Right ventricle myocardium inferior (tissue), 1 donor: ENCODE results near the gene HOXC4. TPM values are rescaled to one million over a fixed set of nuclear protein-coding genes. Genes with fewer than 3 reads are reported as not detected.
"Not testable (repeated sequence)": the region's sequence is repeated elsewhere in the genome, so short reads cannot be mapped to it uniquely, and the experiment has no call there.

ENCODE experiments used
- ATAC-seq: fragments of 200-7000 bp; cut with Tn5 transposase; one replicate; pipeline ENCODE4 v1.9.1; 2020; ENCODE audit warnings: mild to moderate bottlenecking, moderate library complexity
- DNase-seq: peaks from one replicate; pipeline ENCODE4 v3.0.0; 2021; ENCODE audit errors: missing footprints
- intact Hi-C: fragments of 100-400 bp; cut with DNase I; formaldehyde crosslinking; loops from one replicate; pipeline ENCODE4 v1.11.0; 2022
- total RNA-seq: library from RNA; stranded (reverse); fragmentation: NEBNext Ultra II Directional; extraction: Animal tissue kit (Norgen Biotek cat#: 25700); gene quantifications from one replicate; pipeline ENCODE4 v1.2.1, GENCODE V29; 2021
- donor health status: DM: no; HTN: yes; CAD: no; lungs with severe emphysema.

Gene HOXC4
- total RNA-seq, 1 donor from 2014 or later, result not detected

GRCh38 chr12:54036620-54037359, 16.8 kb upstream of the HOXC4 start:
- intact Hi-C loops, result no loop called here
- DNase-seq (no peak), ATAC-seq (no peak)

GRCh38 chr12:54037360-54038283, 16.0 kb upstream of the HOXC4 start:
- intact Hi-C loops, result no loop called here
- ATAC-seq (no peak), DNase-seq (no peak)

DNA sequence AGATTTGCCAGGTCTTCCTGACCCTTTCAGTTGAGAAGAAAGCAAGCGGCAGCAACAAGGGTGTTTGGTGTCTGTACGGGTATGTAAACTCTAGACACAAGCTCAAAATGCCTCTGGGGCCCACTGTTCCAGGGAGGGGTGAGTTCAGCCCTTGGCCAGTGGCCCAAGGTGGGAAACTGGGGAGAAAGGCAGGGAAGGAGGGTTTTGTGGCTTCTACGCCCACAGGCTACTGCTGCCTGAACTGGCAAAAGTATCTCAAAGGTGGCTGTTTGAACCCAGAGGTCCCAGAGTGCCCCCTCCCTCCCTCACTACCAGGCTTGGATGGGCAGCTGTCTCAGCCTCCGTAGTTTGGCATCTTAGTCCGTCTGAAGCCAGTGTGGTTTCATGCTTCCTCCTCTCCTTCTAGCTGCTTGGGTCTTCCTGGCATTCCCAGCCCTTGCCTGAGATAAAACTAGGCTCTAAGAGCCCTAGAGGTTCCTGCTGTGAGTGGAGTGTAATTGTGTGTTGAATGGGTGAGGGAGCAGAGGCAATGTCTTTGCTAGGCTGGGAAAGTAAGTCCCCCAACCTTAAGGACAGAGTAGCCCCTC, 15.3 kb upstream of the HOXC4 start:
- DNase-seq (no peak), ATAC-seq (no peak)
- intact Hi-C loops, result no loop called here

DNA sequence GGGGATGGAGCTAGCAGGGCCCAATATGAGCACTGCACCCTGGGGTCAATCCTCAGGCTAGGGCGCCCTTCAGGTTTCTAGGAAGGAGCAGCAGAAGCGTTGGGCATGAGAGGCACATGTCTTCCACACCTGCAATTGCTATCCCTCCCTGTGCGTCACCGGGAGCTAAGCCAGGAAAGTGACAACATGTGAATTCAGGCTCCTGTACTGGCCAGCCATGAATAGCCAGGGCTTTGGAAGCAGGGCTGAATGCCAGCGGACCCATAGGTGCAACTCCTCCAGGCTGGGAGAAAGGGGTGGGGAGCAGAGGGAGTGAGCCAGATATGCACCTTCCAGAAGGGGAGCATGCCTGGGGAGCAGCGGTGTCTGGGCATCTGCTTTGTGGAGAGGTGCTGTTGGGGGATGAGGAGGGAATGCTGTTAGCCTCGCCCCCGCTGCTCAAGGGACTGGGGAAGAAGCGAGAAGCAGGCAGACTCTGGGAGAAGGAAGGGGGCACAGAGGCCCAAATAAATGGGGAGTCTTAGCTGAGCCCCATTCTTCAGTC, 14.7 kb upstream of the HOXC4 start:
- DNase-seq (no peak), ATAC-seq (no peak)
- intact Hi-C loops, result no loop called here

DNA sequence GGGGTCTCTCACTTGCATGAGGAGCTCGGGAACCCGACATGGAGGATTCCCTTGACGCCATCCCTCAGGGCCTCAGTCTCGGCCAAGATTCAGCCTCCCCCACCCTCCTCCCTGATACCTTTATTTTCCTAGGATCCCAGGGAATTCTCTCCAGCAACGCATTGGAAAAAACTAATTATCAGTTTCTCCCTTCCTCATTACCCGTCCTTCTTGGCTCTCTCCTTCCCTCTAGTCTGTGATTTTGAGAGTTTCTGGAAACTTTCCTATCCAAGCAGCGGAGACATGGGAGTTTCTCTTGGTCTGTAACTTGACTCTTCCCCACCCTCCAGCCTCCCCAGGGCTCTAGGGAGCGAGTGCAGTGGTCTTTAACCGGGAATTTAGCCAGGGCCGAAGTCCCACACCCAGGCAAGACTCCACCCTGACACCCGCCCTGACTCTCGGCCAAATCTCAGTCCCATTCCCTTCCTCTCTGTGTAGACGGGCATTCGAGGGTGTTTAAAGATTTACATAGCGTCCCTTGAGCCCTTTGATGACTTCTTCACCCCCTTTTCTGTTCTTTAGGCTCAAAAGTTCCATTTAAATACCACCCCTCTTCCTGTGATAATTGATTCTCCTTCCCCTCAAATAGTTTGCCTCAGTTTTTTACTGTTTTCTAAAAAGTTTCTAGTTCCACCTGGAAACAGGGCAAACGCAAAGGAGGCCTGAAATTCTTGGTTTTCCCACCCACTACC, 14.1 kb upstream of the HOXC4 start:
- no peak for DNase-seq
- intact Hi-C loops, result no loop called here
- ATAC-seq, result peak; percentile 33

- intact Hi-C loops, result no loop called here
- ATAC-seq, result no peak
- DNase-seq, result no peak
Measured at GRCh38 chr12:54040148-54040494, 13.5 kb upstream of the HOXC4 start.

DNA sequence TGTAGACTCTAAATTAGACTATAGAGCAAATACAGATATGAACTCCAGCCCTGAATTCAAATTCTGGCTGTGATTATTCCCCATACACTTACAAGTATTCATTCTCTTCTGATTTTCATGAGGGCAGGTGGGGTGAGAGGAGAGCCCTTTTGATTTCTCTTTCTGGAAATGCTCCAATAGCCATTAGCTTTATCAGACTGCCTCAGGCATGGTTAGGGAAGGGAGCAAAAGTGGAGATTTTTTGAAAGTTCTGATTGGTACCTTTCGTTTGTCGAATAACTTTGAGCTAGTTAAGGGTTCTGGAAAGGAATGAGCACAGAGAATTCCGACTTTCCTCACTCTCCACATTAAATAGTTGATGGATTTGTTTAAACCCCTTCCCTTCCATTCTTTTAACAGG, 13.0 kb upstream of the HOXC4 start:
- intact Hi-C loops, result no loop called here
- ATAC-seq, result no peak
- no peak for DNase-seq

DNA sequence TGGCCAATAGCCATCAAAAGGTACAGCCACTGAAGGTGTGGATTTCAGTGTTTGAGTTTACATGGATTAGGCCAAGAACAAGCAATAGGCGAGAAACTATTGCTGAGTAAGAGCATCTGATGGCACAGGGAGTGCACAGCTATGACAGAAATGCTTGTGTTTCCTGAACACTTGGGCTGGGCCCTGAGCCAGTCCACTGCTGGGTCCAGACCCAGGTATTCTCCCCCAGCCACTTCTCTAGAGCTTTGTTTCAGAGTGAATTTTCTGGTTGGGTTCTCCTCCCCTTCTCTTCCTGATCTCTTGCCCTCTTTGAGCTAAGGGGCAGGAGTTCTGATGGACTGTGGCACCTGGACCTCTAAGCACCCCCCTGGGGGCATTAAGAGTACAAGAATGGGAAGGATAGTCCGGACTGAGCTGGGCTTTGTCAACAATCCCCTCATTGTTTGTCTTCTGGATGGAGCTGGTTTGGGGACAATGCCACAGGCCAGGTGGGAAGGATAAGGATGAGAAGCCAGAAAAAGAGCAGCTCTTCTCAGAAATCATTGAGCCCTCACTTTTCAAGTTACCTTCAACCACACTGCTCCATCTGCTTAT, 12.4 kb upstream of the HOXC4 start:
- DNase-seq, result no peak
- intact Hi-C loops, result no loop called here
- ATAC-seq, result no peak

GRCh38 chr12:54042033-54042432, 11.6 kb upstream of the HOXC4 start:
- DNase-seq, intact Hi-C loops, ATAC-seq: not testable (repeated sequence)

DNA sequence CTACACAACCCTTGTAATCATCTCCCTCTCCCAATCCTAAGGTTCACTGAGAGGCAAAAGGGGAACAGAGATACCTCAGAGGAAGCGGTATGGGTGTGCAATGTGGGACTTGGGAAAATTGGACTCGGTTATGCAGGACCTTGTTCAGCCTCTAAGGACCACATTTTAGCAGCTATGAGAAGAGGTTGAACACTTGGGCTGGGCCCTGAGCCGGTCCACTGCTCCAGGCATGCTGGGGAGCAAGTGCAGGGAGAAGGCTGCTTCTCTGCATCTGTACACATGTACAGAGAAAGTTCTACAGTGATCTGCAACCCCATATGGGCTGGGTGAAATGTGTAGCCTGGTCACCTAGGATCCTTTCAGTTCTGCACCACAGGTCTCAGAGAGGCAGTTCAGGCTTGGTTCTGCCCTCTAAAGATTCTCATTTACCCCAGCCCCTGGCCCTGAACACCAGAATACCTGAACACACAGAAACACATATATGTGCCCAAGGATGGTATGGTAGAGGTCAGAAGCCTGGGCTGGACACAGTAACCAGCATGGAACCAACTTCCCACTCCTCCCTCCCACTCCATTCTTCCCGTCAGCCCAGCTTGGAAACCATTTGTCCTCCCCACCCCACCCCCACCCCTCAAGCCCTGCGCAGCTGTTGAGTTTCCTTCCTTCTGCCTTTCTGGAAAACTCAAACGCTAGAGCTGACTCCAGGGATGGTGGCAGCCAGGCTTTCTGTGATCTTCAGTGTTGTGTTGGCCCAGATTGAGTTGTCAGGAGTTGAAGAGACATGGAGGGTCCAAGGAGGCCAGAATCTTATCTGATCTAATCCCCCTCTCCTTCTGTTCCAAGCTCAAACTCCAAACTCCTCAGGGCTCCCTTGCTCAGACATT, 10.4 kb upstream of the HOXC4 start:
- DNase-seq, result no peak

GRCh38 chr12:54044425-54045103, 9.1 kb upstream of the HOXC4 start:
- ATAC-seq, result no peak
- intact Hi-C loops, result no loop called here
- no peak for DNase-seq

More for the DNA sequence above, 10.4 kb upstream of the HOXC4 start:
- intact Hi-C loops, result no loop called here
- no peak for ATAC-seq

GRCh38 chr12:54045401-54045800, 8.2 kb upstream of the HOXC4 start:
- no peak for ATAC-seq
- intact Hi-C loops, result no loop called here

GRCh38 chr12:54045868-54046521, 7.6 kb upstream of the HOXC4 start:
- intact Hi-C loops, result no loop called here
- DNase-seq, result no peak
- no peak for ATAC-seq

More at GRCh38 chr12:54045401-54045800, 8.2 kb upstream of the HOXC4 start:
- DNase-seq, result no peak

- intact Hi-C loops, result no loop called here
- DNase-seq (no peak), ATAC-seq (no peak)
Measured at GRCh38 chr12:54046809-54047159, 6.9 kb upstream of the HOXC4 start.

- no peak for ATAC-seq
- no peak for DNase-seq
- intact Hi-C loops, result no loop called here
Measured at GRCh38 chr12:54047160-54047963, 6.3 kb upstream of the HOXC4 start.

DNA sequence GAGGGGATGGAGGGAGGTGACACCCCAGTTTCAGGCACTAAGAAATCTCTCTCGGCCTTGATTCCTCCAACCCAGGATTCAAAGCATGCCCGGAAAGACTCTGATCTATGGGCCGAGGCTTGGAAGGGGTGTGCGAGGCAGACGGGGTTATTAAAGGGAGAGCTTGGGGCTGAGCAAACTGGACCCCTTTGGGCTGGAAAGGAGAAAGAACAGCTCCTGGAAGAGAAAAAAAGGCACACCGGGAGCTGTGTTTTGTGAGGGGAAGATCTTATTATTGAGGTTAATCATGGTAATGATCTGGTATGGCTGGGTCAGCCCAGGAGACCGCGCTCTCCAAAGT, 5.7 kb upstream of the HOXC4 start:
- intact Hi-C loops, result no loop called here
- DNase-seq (no peak), ATAC-seq (no peak)
